ENCODE data around the gene PLAGL2. TPM values are rescaled to one million over a fixed set of nuclear protein-coding genes. Genes with fewer than 3 reads are reported as not detected.

The PLAGL2 gene
- polyA plus RNA-seq, 1 donor from 2014 or later, result 2.7 TPM

- TF ChIP-seq CTCF (IDR thresholded peaks at IDR 0.05; ENCODE audit: poor library complexity, severe bottlenecking), result no peak
- TF ChIP-seq EZH2 (IDR thresholded peaks at IDR 0.05; ENCODE audit: borderline replicate concordance, insufficient read depth, low read length, poor library complexity, severe bottlenecking), result no peak
- TF ChIP-seq SMC3 (conservative IDR thresholded peaks at IDR 0.05; ENCODE audit: poor library complexity), result no peak
- TF ChIP-seq MXI1 (conservative IDR thresholded peaks at IDR 0.05; ENCODE audit: poor library complexity, severe bottlenecking), result no peak
- TF ChIP-seq POLR2AphosphoS5 (IDR thresholded peaks at IDR 0.05), result no peak
- no peak for TF ChIP-seq RAD21 (conservative IDR thresholded peaks at IDR 0.05)
- TF ChIP-seq, protein P1, sequence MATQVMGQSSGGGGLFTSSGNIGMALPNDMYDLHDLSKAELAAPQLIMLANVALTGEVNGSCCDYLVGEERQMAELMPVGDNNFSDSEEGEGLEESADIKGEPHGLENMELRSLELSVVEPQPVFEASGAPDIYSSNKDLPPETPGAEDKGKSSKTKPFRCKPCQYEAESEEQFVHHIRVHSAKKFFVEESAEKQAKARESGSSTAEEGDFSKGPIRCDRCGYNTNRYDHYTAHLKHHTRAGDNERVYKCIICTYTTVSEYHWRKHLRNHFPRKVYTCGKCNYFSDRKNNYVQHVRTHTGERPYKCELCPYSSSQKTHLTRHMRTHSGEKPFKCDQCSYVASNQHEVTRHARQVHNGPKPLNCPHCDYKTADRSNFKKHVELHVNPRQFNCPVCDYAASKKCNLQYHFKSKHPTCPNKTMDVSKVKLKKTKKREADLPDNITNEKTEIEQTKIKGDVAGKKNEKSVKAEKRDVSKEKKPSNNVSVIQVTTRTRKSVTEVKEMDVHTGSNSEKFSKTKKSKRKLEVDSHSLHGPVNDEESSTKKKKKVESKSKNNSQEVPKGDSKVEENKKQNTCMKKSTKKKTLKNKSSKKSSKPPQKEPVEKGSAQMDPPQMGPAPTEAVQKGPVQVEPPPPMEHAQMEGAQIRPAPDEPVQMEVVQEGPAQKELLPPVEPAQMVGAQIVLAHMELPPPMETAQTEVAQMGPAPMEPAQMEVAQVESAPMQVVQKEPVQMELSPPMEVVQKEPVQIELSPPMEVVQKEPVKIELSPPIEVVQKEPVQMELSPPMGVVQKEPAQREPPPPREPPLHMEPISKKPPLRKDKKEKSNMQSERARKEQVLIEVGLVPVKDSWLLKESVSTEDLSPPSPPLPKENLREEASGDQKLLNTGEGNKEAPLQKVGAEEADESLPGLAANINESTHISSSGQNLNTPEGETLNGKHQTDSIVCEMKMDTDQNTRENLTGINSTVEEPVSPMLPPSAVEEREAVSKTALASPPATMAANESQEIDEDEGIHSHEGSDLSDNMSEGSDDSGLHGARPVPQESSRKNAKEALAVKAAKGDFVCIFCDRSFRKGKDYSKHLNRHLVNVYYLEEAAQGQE (IDR thresholded peaks at IDR 0.05; ENCODE audit: borderline replicate concordance), result no peak
- no peak for TF ChIP-seq EP300 (conservative IDR thresholded peaks at IDR 0.05; ENCODE audit: poor library complexity, severe bottlenecking)
- TF ChIP-seq TAF1 (IDR thresholded peaks at IDR 0.05; ENCODE audit: low read depth), result no peak
- no peak overlapping the region for H3K9ac ChIP-seq (ENCODE audit: low read length)
- peaks cover 4% of the 10 kb centered on the region for H3K79me2 ChIP-seq (replicated peaks; ENCODE audit: insufficient read depth, low read length)
- no peak overlapping the region for H2AFZ ChIP-seq (ENCODE audit: low read depth, low read length)
- H3K36me3 ChIP-seq (ENCODE audit: insufficient read depth, low read length), result peaks cover 5% of the 10 kb centered on the region
- no peak overlapping the region for H3K27ac ChIP-seq (ENCODE audit: low read length)
- no peak overlapping the region for H3K4me2 ChIP-seq (ENCODE audit: low read length)
- H3K9me3 ChIP-seq (ENCODE audit: low read length), result no peaks in the 10 kb centered on the region
- no peak overlapping the region for H3K4me3 ChIP-seq (ENCODE audit: low read length)
- H3K9me2 ChIP-seq (ENCODE audit: insufficient read depth, low read length), result no peaks in the 10 kb centered on the region
- H3K27me3 ChIP-seq (ENCODE audit: insufficient read depth, low read depth, low read length), result no peaks in the 10 kb centered on the region
- no peaks in the 10 kb centered on the region for H4K20me1 ChIP-seq (ENCODE audit: insufficient read depth)
- H3F3A ChIP-seq (ENCODE audit: insufficient read depth, low read length, poor library complexity, severe bottlenecking), result no peaks in the 10 kb centered on the region
Measured at GRCh38 chr20:32192698-32193097, 14.8 kb downstream of the PLAGL2 start.

- TF ChIP-seq, protein P1 (IDR thresholded peaks at IDR 0.05; ENCODE audit: borderline replicate concordance), result no peak
- no peak for TF ChIP-seq MXI1 (conservative IDR thresholded peaks at IDR 0.05; ENCODE audit: poor library complexity, severe bottlenecking)
- TF ChIP-seq TAF1 (IDR thresholded peaks at IDR 0.05; ENCODE audit: low read depth), result no peak
- no peak for TF ChIP-seq CTCF (IDR thresholded peaks at IDR 0.05; ENCODE audit: poor library complexity, severe bottlenecking)
- TF ChIP-seq EZH2 (IDR thresholded peaks at IDR 0.05; ENCODE audit: borderline replicate concordance, insufficient read depth, low read length, poor library complexity, severe bottlenecking), result no peak
- no peak for TF ChIP-seq SMC3 (conservative IDR thresholded peaks at IDR 0.05; ENCODE audit: poor library complexity)
- TF ChIP-seq EP300 (conservative IDR thresholded peaks at IDR 0.05; ENCODE audit: poor library complexity, severe bottlenecking), result no peak
- no peak for TF ChIP-seq POLR2AphosphoS5 (IDR thresholded peaks at IDR 0.05)
- TF ChIP-seq RAD21 (conservative IDR thresholded peaks at IDR 0.05), result no peak
- Histone ChIP-seq H4K20me1 (ENCODE audit: insufficient read depth) (no peaks in the 10 kb centered on the region), H3K79me2 (replicated peaks; ENCODE audit: insufficient read depth, low read length) (no peaks in the 10 kb centered on the region), H3K4me2 (ENCODE audit: low read length) (no peak overlapping the region), H3F3A (ENCODE audit: insufficient read depth, low read length, poor library complexity, severe bottlenecking) (no peaks in the 10 kb centered on the region), H3K4me3 (ENCODE audit: low read length) (no peak overlapping the region), H2AFZ (ENCODE audit: low read depth, low read length) (no peak overlapping the region), H3K27ac (ENCODE audit: low read length) (no peak overlapping the region), H3K27me3 (ENCODE audit: insufficient read depth, low read depth, low read length) (no peaks in the 10 kb centered on the region), H3K9me3 (ENCODE audit: low read length) (no peaks in the 10 kb centered on the region), H3K9ac (ENCODE audit: low read length) (no peak overlapping the region), H3K9me2 (ENCODE audit: insufficient read depth, low read length) (no peaks in the 10 kb centered on the region), H3K36me3 (ENCODE audit: insufficient read depth, low read length) (no peaks in the 10 kb centered on the region)
Measured at GRCh38 chr20:32191873-32192272, 15.7 kb downstream of the PLAGL2 start.

Data from neural cell (in vitro differentiated cells).